PC-9 (cell line): ENCODE results near the gene ETV6. TPM values are rescaled to one million over a fixed set of nuclear protein-coding genes. Genes with fewer than 3 reads are reported as not detected.

Source experiments
- BruUV-seq: library from RNA; stranded (reverse); fragments of 400-500 nt; replicated peaks from 2 replicates; lab custom pipeline; 2021; lab: Mats Ljungman, UMichigan
- CTCF ChIA-PET: fragments of 300-600 bp; sonication (Branson Sonifier 250); formaldehyde crosslinking; loops from one replicate; lab custom pipeline; 2022; ENCODE audit warnings: antibody characterized with exemption; lab: Charles Lee
- POLR2A ChIA-PET: fragments of 300-600 bp; sonication (Branson Sonifier 250); formaldehyde crosslinking; loops from one replicate; lab custom pipeline; 2022; ENCODE audit warnings: antibody characterized with exemption; ENCODE audit not compliant: unreplicated experiment; lab: Charles Lee
- DNase-seq, 2 experiments: peaks; one replicate each; pipeline versions ENCODE4 v3.0.0 to v3.0.0-alpha.2; 2015 to 2022; ENCODE audit warnings: mixed read lengths in 1 of 2
- H2AFZ ChIP-seq: fragments of 200-600 bp; sonication (generic); 2 replicates; pipeline ENCODE4 v1.8.1; 2017; ENCODE audit warnings: antibody characterized with exemption
- H3F3A ChIP-seq: fragments of 200-600 bp; sonication (generic); 2 replicates; pipeline ENCODE4 v1.8.1; 2017; ENCODE audit warnings: antibody characterized with exemption, mild to moderate bottlenecking, low read depth; ENCODE audit not compliant: insufficient read depth
- H3K27ac ChIP-seq: fragments of 200-600 bp; sonication (generic); 2 replicates; pipeline ENCODE4 v1.6.1; 2016; ENCODE audit warnings: mixed run types
- H3K27me3 ChIP-seq: fragments of 200-600 bp; sonication (generic); 2 replicates; pipeline ENCODE4 v1.6.1; 2016; ENCODE audit warnings: low read depth, mixed run types; ENCODE audit not compliant: insufficient read depth
- H3K36me3 ChIP-seq: fragments of 200-600 bp; sonication (generic); 2 replicates; pipeline ENCODE4 v1.6.1; 2016; ENCODE audit warnings: low read depth, mixed run types
- H3K4me1 ChIP-seq: fragments of 200-600 bp; sonication (generic); replicated peaks from 2 replicates; pipeline ENCODE4 v1.6.1; 2016; ENCODE audit warnings: mixed run types; ENCODE audit not compliant: insufficient read depth
- H3K4me2 ChIP-seq: fragments of 200-600 bp; sonication (generic); 2 replicates; pipeline ENCODE4 v1.6.1; 2017; ENCODE audit warnings: mixed run types
- H3K4me3 ChIP-seq: fragments of 200-600 bp; sonication (generic); 2 replicates; pipeline ENCODE4 v1.6.1; 2016; ENCODE audit warnings: mixed run types
- H3K79me2 ChIP-seq: fragments of 200-600 bp; sonication (generic); 2 replicates; pipeline ENCODE4 v1.6.1; 2017; ENCODE audit warnings: low read depth, mixed run types
- H3K9me2 ChIP-seq: fragments of 200-600 bp; sonication (generic); 2 replicates; pipeline ENCODE4 v1.8.1; 2017; ENCODE audit warnings: mild to moderate bottlenecking; ENCODE audit not compliant: insufficient read depth
- H3K9me3 ChIP-seq: fragments of 200-600 bp; sonication (generic); 2 replicates; pipeline ENCODE4 v1.8.1; 2016; ENCODE audit warnings: low read depth; ENCODE audit not compliant: insufficient read depth
- H4K20me1 ChIP-seq: fragments of 200-600 bp; sonication (generic); 2 replicates; pipeline ENCODE4 v1.8.1; 2017; ENCODE audit not compliant: insufficient read depth
- CTCF ChIP-seq: fragments of 200-600 bp; sonication (generic); conservative IDR thresholded peaks from 2 replicates; pipeline ENCODE4 v1.6.1; 2017; ENCODE audit warnings: mixed run types, antibody characterized with exemption, mild to moderate bottlenecking, moderate library complexity
- EZH2 ChIP-seq: fragments of 200-600 bp; sonication (generic); IDR thresholded peaks from 2 replicates; pipeline ENCODE4 v1.8.0; 2017; ENCODE audit warnings: antibody characterized with exemption, low read depth
- intact Hi-C: fragments of 100-400 bp; cut with micrococcal nuclease; formaldehyde crosslinking; loops from one replicate; pipeline ENCODE4 v1.10.0; 2022; ENCODE audit not compliant: unreplicated experiment
- total RNA-seq: library from RNA; stranded (reverse); gene quantifications from 2 replicates; pipeline ENCODE4 v1.2.3, GENCODE V29; 2021

ETV6 gene
- total RNA-seq, 1 experiment from 2014 or later = 62.8 TPM

DNA sequence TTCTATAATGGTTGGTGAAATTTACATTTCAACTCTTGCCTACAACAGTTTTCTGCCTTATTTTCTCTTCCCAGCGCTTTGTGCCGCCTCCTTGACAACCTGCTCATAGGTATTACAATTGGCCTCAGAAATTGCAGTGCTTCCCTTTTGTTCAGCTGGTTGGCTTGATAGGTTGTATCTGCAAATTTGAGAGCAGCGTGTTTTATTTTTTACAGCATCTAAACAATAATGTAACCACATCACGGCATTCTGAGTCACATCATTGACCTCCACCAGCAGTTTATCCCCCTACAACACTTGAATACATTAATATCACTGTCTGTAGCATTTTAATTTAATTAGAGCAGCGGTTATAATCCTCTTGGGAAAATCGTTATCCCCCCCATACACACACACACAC is 99.4 kb downstream of the ETV6 start:
- BruUV-seq = no TSS peak
- Histone ChIP-seq H3K4me3 (no peak overlapping the region), H4K20me1 (no peaks in the 10 kb centered on the region), H3K9me3 (no peaks in the 10 kb centered on the region), H3K9me2 (no peaks in the 10 kb centered on the region), H3K27ac (no peak overlapping the region), H3K79me2 (peaks cover 29% of the 10 kb centered on the region), H3K27me3 (no peaks in the 10 kb centered on the region), H3F3A (no peaks in the 10 kb centered on the region; the same call in 1 of the 2 replicates), H3K36me3 (no peaks in the 10 kb centered on the region), H3K4me2 (no peak overlapping the region), H3K4me1 (peaks cover 17% of the 10 kb centered on the region), H2AFZ (no peak overlapping the region)
- POLR2A ChIA-PET = no interaction called here
- intact Hi-C loops = no loop called here
- CTCF ChIA-PET = interaction anchor here (0.6 kb wide), 1 partner anchor 143 kb away, joined by 14 read pairs; no protein-coding TSS in a partner anchor
- no peak for TF ChIP-seq CTCF
- no peak for DNase-seq

GRCh38 chr12:11749943-11750690 is 100.6 kb downstream of the ETV6 start:
- no peak overlapping the region for H3K4me3 ChIP-seq
- BruUV-seq = no TSS peak
- peaks cover 17% of the 10 kb centered on the region for H3K4me1 ChIP-seq
- TF ChIP-seq CTCF (no peak), EZH2 (no peak)
- H3K9me2 ChIP-seq = no peaks in the 10 kb centered on the region
- ChIA-PET POLR2A (no interaction called here), CTCF (no interaction called here)
- no peaks in the 10 kb centered on the region for H3K9me3 ChIP-seq
- intact Hi-C loops = no loop called here
- DNase-seq = no peak
- no peaks in the 10 kb centered on the region for H3K27me3 ChIP-seq
- H3K79me2 ChIP-seq = peaks cover 21% of the 10 kb centered on the region
- no peaks in the 10 kb centered on the region for H3K36me3 ChIP-seq
- H2AFZ ChIP-seq = no peak overlapping the region
- no peak overlapping the region for H3K4me2 ChIP-seq
- H3F3A ChIP-seq = no peaks in the 10 kb centered on the region; the same call in 1 of the 2 replicates
- H4K20me1 ChIP-seq = no peaks in the 10 kb centered on the region
- H3K27ac ChIP-seq = no peak overlapping the region

DNA sequence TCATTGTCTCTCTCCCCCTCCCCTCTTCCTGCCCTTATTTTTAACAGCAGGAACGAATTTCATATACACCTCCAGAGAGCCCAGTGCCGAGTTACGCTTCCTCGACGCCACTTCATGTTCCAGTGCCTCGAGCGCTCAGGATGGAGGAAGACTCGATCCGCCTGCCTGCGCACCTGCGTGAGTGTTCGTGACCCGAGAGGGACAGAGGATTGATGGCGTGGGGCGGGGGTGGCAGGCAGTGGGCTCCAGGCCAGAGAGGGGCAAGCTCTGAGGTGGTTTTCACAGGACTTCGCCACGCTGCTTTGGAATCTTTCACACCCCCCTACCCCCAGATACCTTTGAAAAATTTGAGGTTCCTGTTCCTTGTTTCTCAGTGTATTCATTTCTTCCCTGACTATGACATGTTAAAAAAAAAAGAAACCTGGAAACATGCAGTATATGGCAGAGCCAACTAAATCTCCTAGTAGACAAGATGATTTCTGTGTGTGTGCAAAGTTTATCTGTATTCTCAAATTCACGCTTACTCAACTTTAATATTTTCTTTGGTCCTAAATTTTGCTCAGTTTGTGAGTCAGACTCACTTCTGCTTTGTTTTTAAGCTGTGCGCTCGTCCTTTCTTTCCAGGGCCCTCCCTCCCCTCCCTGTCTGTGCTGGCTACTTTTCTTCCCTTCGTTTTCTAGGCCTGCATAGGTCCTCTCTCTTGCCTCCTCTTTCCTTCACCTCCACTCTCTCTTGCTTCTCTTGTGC is 103.1 kb downstream of the ETV6 start:
- no peaks in the 10 kb centered on the region for H3K9me3 ChIP-seq
- no peaks in the 10 kb centered on the region for H4K20me1 ChIP-seq
- no peaks in the 10 kb centered on the region for H3K4me1 ChIP-seq
- no peak for TF ChIP-seq EZH2
- no peak for TF ChIP-seq CTCF
- POLR2A ChIA-PET = interaction anchor here (0.6 kb wide), 1 partner anchor 170 kb away, joined by 3 read pairs; no protein-coding TSS in a partner anchor
- H3K4me2 ChIP-seq = no peak overlapping the region
- intact Hi-C loops = no loop called here
- CTCF ChIA-PET = no interaction called here
- H3K79me2 ChIP-seq = peaks cover 14% of the 10 kb centered on the region
- no peaks in the 10 kb centered on the region for H3F3A ChIP-seq
- H2AFZ ChIP-seq = no peak overlapping the region
- H3K27me3 ChIP-seq = no peaks in the 10 kb centered on the region
- DNase-seq = no peak
- H3K4me3 ChIP-seq = no peak overlapping the region
- no peaks in the 10 kb centered on the region for H3K9me2 ChIP-seq
- BruUV-seq = no TSS peak
- H3K27ac ChIP-seq = no peak overlapping the region
- H3K36me3 ChIP-seq = no peaks in the 10 kb centered on the region
